GM12878 (cell line): ENCODE results near the gene THRB. TPM values are rescaled to one million over a fixed set of nuclear protein-coding genes. Genes with fewer than 3 reads are reported as not detected.

ENCODE experiments used
- ATAC-seq: fragments of 200-7000 bp; cut with Tn5 transposase; 3 replicates; pipeline ENCODE4 v1.9.1; 2020; ENCODE audit warnings: mild to moderate bottlenecking, moderate library complexity
- BruUV-seq: library from RNA; stranded (reverse); fragments of 400-500 nt; replicated peaks from 2 replicates; lab custom pipeline; 2021; lab: Mats Ljungman, UMichigan
- CTCF ChIA-PET: fragments of 300-600 bp; sonication (Branson Sonifier 250); formaldehyde crosslinking; extraction: SDS; loops from one replicate; lab custom pipeline; 2021; ENCODE audit warnings: inconsistent platforms; lab: Yijun Ruan, JAX
- POLR2A ChIA-PET: fragments of 350-600 bp; formaldehyde crosslinking; extraction: SDS; loops from one replicate; lab custom pipeline; 2021; ENCODE audit warnings: inconsistent platforms; lab: Charles Lee
- RAD21 ChIA-PET: fragments of 300-600 bp; sonication (Branson Sonifier 250); formaldehyde crosslinking; loops from one replicate; lab custom pipeline; 2023; ENCODE audit warnings: antibody characterized with exemption; ENCODE audit not compliant: unreplicated experiment; lab: Charles Lee
- SMC1A ChIA-PET: fragments of 300-600 bp; sonication (Branson Sonifier 250); formaldehyde crosslinking; loops from one replicate; lab custom pipeline; 2023; ENCODE audit not compliant: unreplicated experiment, uncharacterized antibody; lab: Charles Lee
- DNase-seq: peaks from one replicate; pipeline ENCODE4 v3.0.0-alpha.2; 2011; ENCODE audit warnings: low read depth, low spot score
- FAIRE-seq: peaks from 3 replicates; lab custom pipeline; 2011; peaks lifted over from hg19 to GRCh38; lab: Jason Lieb, UNC
- H2AFZ ChIP-seq: 2 replicates; pipeline ENCODE4 v1.6.0; 2011; ENCODE audit warnings: low read depth, low read length, control low read depth; ENCODE audit not compliant: control insufficient read depth
- H3K27ac ChIP-seq: 2 replicates; pipeline ENCODE4 v1.5.1; 2011; ENCODE audit warnings: control low read depth; ENCODE audit not compliant: control insufficient read depth, insufficient read depth
- H3K27me3 ChIP-seq, 2 experiments: replicated peaks in 1 of 2; 2 replicates each; pipeline versions ENCODE4 v1.6.0 to v1.6.1; 2011; ENCODE audit warnings: low read length in 1 of 2; ENCODE audit not compliant: control insufficient read depth in 2 of 2, insufficient read depth in 2 of 2
- H3K36me3 ChIP-seq, 2 experiments: 2 replicates each; pipeline ENCODE4 v1.5.1; 2011; ENCODE audit warnings: low read length in 1 of 2; ENCODE audit not compliant: control insufficient read depth in 2 of 2, insufficient read depth in 2 of 2
- H3K4me1 ChIP-seq: 2 replicates; pipeline ENCODE4 v1.6.1; 2011; ENCODE audit warnings: mild to moderate bottlenecking, low read length, moderate library complexity, mixed read lengths; ENCODE audit not compliant: control insufficient read depth, insufficient read depth
- H3K4me2 ChIP-seq: 2 replicates; pipeline ENCODE4 v1.6.0; 2011; ENCODE audit warnings: control low read depth; ENCODE audit not compliant: control insufficient read depth, insufficient read depth
- H3K4me3 ChIP-seq: fragments of 200-600 bp; sonication (generic); 2 replicates; pipeline ENCODE4 v1.5.1; 2016
- H3K79me2 ChIP-seq: 2 replicates; pipeline ENCODE4 v1.6.0; 2011; ENCODE audit warnings: low read length; ENCODE audit not compliant: control insufficient read depth, insufficient read depth
- H3K9ac ChIP-seq: 2 replicates; pipeline ENCODE4 v1.8.0; 2011; ENCODE audit warnings: low read length, control low read depth, mixed read lengths; ENCODE audit not compliant: control insufficient read depth, insufficient read depth
- H3K9me3 ChIP-seq: replicated peaks from 3 replicates; pipeline ENCODE4 v1.5.1; 2011; ENCODE audit warnings: mild to moderate bottlenecking, low read length; ENCODE audit not compliant: control insufficient read depth, insufficient read depth
- H4K20me1 ChIP-seq: 2 replicates; pipeline ENCODE4 v1.6.0; 2011; ENCODE audit not compliant: control insufficient read depth, insufficient read depth
- CBX5 ChIP-seq: sonication (generic); IDR thresholded peaks from 2 replicates; pipeline ENCODE4 v1.6.1; 2016; ENCODE audit warnings: low read depth, moderate library complexity, mild to moderate bottlenecking, inconsistent platforms
- IKZF1 ChIP-seq: fragments of 450-650 bp; conservative IDR thresholded peaks from 2 replicates; pipeline ENCODE4 v1.6.1; 2017; ENCODE audit warnings: antibody characterized with exemption, mild to moderate bottlenecking
- MXI1 ChIP-seq: fragments of 150-350 bp; IDR thresholded peaks from 2 replicates; pipeline ENCODE4 v1.6.1; 2011; ENCODE audit warnings: low read depth, mild to moderate bottlenecking, inconsistent platforms, low read length, improper control_type of control experiment
- RBBP5 ChIP-seq: fragments of 200-600 bp; sonication (generic); conservative IDR thresholded peaks from 2 replicates; pipeline ENCODE4 v1.6.1; 2016
- SIX5 ChIP-seq: IDR thresholded peaks from 2 replicates; pipeline ENCODE4 v1.6.1; 2011; ENCODE audit warnings: mild to moderate bottlenecking, low read depth, low read length, moderate library complexity; ENCODE audit not compliant: severe bottlenecking
- SMC3 ChIP-seq: IDR thresholded peaks from 2 replicates; pipeline ENCODE4 v1.6.1; 2011; ENCODE audit warnings: low read length, improper control_type of control experiment, borderline replicate concordance
- WGBS: methylation state at CpG from one replicate; pipeline ENCODE4 v1.1.6; 2016; ENCODE audit warnings: low lambda C conversion rate; ENCODE audit not compliant: insufficient replicate concordance, insufficient coverage; ENCODE audit errors: missing lambda C conversion rate; 5-methylcytosine and 5-hydroxymethylcytosine counted together
- in situ Hi-C: fragments of 300-500 bp; cut with MboI; formaldehyde crosslinking; loops from 9 replicates; pipeline ENCODE4 v1.14.3; 2018; ENCODE audit warnings: mixed read lengths
- intact Hi-C: fragments of 100-400 bp; cut with micrococcal nuclease; formaldehyde crosslinking; loops from one replicate; pipeline ENCODE4 v1.14.2; 2022; ENCODE audit not compliant: unreplicated experiment
- polyA plus RNA-seq, 11 experiments: library from polyadenylated mRNA; depleted of rRNA in 4 of 11; unstranded in 6 of 11; stranded (reverse) in 5 of 11; fragments of >200 nt; fragmentation: Nextera tagmentation in 4 of 11; fragmentation: Illumina TruSeq in 1 of 11; extraction: Ambion mirVana in 4 of 11; extraction: Trizol in 1 of 11; gene quantifications; 1 replicate in 1 of 11; 2 replicates in 10 of 11; pipeline versions ENCODE4 v1.2.1 to v1.2.3, GENCODE V29; 2011 to 2016; ENCODE audit warnings: inconsistent platforms in 2 of 11, missing spikeins in 2 of 11, low read depth in 1 of 11
- total RNA-seq, 4 experiments: library from RNA; depleted of rRNA in 3 of 4; stranded (reverse); fragments of >200 nt in 3 of 4; fragmentation: Illumina TruSeq in 1 of 4; extraction: Trizol in 1 of 4; gene quantifications; 2 replicates each; pipeline versions ENCODE4 v1.2.1 to v1.2.3, GENCODE V29; 2013 to 2021

The THRB gene
- total and polyA plus RNA-seq, 10 of the 15 experiments (the other 5 are each of a cell fraction or from before 2014, with no cell fraction given), result 0.05 TPM; not detected in 9

DNA sequence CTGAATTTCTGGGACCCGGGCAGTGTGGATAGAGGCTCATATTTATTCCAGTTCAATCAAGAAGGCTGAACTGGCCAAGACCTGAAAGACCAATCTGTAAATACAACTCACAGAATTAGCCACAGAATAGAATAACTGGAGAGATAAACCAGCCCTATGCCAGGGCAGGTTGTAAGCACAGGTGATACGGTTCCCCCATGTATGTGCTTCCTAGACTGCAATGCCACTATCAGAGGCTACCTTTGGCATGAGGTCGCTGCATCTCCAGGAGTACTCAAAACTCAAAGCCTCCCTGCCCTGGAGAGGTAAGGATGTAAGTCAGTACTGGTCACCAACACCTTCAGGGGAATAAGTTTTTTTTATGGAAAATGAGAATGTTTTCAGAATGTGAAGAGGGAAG, 314.0 kb downstream of the THRB start:
- Histone ChIP-seq H3K4me1 (no peaks in the 10 kb centered on the region), H3K27ac (no peak overlapping the region), H4K20me1 (no peaks in the 10 kb centered on the region), H3K27me3 (no peaks in the 10 kb centered on the region; a peak in 1 of 4 replicates), H2AFZ (no peak overlapping the region), H3K9ac (no peak overlapping the region), H3K4me3 (no peak overlapping the region), H3K36me3 (no peaks in the 10 kb centered on the region), H3K79me2 (no peaks in the 10 kb centered on the region), H3K9me3 (no peaks in the 10 kb centered on the region), H3K4me2 (no peak overlapping the region)
- DNase-seq, result no peak
- WGBS, result 3% methylated on average over 3 of the region's 3 CpGs
- in situ Hi-C loops (no loop called here), intact Hi-C loops (no loop called here)
- no peak for FAIRE-seq
- ChIA-PET RAD21 (no interaction called here), CTCF (interaction anchor here (1.5 kb wide), 1 partner anchor 12 kb away, joined by 5 read pairs; no protein-coding TSS in a partner anchor), POLR2A (no interaction called here), SMC1A (interaction anchor here (1.9 to 2.0 kb wide), 2 partner anchors 11 to 18 kb away, joined by 5 to 6 read pairs; no protein-coding TSS in a partner anchor)
- BruUV-seq, result no TSS peak
- no peak for ATAC-seq
- TF ChIP-seq IKZF1, result no peak
- TF ChIP-seq SIX5, result no peak
- TF ChIP-seq CBX5, result no peak
- TF ChIP-seq RBBP5, result no peak

DNA sequence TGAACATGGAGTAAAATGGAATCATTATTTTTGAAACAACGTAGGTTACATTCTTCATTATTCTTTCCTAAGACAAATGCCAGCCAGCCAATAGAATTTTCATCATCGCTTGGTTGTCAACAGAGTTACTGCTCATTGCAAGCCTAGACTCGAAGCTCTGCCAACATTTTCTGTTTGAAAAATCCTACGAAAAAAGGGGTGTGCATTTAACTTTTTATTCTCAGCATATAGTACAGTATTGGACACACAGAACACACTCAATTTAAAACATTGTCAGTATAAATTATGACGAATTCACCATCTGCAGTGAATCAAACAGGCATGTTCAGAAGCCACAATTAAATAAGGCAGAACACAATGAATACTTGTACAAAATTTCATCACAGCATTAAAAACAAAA, 317.4 kb downstream of the THRB start:
- in situ Hi-C loops, result no loop called here
- Histone ChIP-seq H3K9me3 (no peaks in the 10 kb centered on the region), H3K4me1 (no peaks in the 10 kb centered on the region), H3K27me3 (no peaks in the 10 kb centered on the region; a peak in 1 of 4 replicates), H3K4me2 (no peak overlapping the region), H3K36me3 (no peaks in the 10 kb centered on the region), H3K27ac (no peak overlapping the region), H3K79me2 (no peaks in the 10 kb centered on the region), H4K20me1 (no peaks in the 10 kb centered on the region), H2AFZ (no peak overlapping the region), H3K4me3 (no peak overlapping the region), H3K9ac (no peak overlapping the region)
- ChIA-PET CTCF (interaction anchor here (0.9 kb wide), 1 partner anchor 9 kb away, joined by 5 read pairs; no protein-coding TSS in a partner anchor), RAD21 (no interaction called here), SMC1A (no interaction called here), POLR2A (no interaction called here)
- BruUV-seq, result no TSS peak
- no peak for FAIRE-seq
- ATAC-seq, result no peak
- 22% methylated on average over 5 of the region's 5 CpGs for WGBS
- intact Hi-C loops, result no loop called here
- no peak for DNase-seq
- TF ChIP-seq SMC3 (no peak), MXI1 (no peak)
